ENCODE measurements around the gene CDH13.

The CDH13 gene

GRCh38 chr16:83599789-83600462, 973.2 kb downstream of the CDH13 start:
- DNase-seq, result no peak

- DNase-seq, result no peak
Measured at GRCh38 chr16:83602761-83603722, 976.3 kb downstream of the CDH13 start.

GRCh38 chr16:83603723-83604570, 977.2 kb downstream of the CDH13 start:
- DNase-seq, result no peak

GRCh38 chr16:83606486-83607030, 979.8 kb downstream of the CDH13 start:
- no peak for DNase-seq

- DNase-seq, result no peak
Measured at GRCh38 chr16:83609178-83609577, 982.4 kb downstream of the CDH13 start.

- DNase-seq, result no peak
Measured at GRCh38 chr16:83615141-83615952, 988.6 kb downstream of the CDH13 start.

- no peak for DNase-seq
Measured at GRCh38 chr16:83615953-83616350, 989.2 kb downstream of the CDH13 start.

- no peak for DNase-seq
Measured at GRCh38 chr16:83619381-83620150, 992.8 kb downstream of the CDH13 start.

- no peak for DNase-seq
Measured at GRCh38 chr16:83622010-83622409, 995.2 kb downstream of the CDH13 start.

- no peak for DNase-seq
Measured at GRCh38 chr16:83623091-83623730, 996.4 kb downstream of the CDH13 start.

GRCh38 chr16:83623892-83624291, 997.1 kb downstream of the CDH13 start:
- no peak for DNase-seq

- DNase-seq, result no peak
Measured at GRCh38 chr16:83624429-83625120, 997.8 kb downstream of the CDH13 start.

- no peak for DNase-seq
Measured at GRCh38 chr16:83626204-83626603, 999.4 kb downstream of the CDH13 start.

- no peak for DNase-seq
Measured at GRCh38 chr16:83626676-83627075, 999.9 kb downstream of the CDH13 start.

- no peak for DNase-seq
Measured at GRCh38 chr16:83627996-83628395, 1001.2 kb downstream of the CDH13 start.

GRCh38 chr16:83629426-83629825, 1002.7 kb downstream of the CDH13 start:
- DNase-seq, result no peak

- DNase-seq, result no peak
Measured at GRCh38 chr16:83629836-83630235, 1003.1 kb downstream of the CDH13 start.

GRCh38 chr16:83630979-83631378, 1004.2 kb downstream of the CDH13 start:
- no peak for DNase-seq

- no peak for DNase-seq
Measured at GRCh38 chr16:83633286-83633685, 1006.5 kb downstream of the CDH13 start.

- DNase-seq, result no peak
Measured at GRCh38 chr16:83648347-83648746, 1021.6 kb downstream of the CDH13 start.
